ENCODE measurements around the gene ASXL3. TPM values are rescaled to one million over a fixed set of nuclear protein-coding genes. Genes with fewer than 3 reads are reported as not detected.

The ASXL3 gene
- total RNA-seq, 1 donor from 2014 or later: 3.2 TPM

DNA sequence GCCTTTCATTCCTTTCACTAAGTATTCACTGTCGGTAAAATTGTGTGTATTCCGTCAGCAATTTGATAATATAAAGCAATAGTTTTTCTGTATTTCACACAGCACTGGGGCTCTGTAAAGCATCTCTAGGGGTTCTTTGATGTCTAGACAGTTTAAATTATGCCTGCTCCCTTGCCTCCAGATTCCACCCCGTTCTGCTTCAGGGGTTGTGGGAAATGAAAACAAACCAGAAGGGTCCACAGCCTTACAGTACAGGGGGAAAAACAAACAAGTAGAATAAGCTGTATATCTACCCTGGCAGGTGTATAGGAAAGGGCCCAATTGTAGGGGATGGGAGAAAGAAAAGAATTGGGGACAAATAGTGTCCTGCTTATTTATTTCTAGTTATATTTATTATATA lies 63.1 kb downstream of the ASXL3 start:
- ATAC-seq (no peak), DNase-seq (ENCODE audit: missing footprints) (no peak)
- intact Hi-C loops (cut with DNase I): no loop called here

DNA sequence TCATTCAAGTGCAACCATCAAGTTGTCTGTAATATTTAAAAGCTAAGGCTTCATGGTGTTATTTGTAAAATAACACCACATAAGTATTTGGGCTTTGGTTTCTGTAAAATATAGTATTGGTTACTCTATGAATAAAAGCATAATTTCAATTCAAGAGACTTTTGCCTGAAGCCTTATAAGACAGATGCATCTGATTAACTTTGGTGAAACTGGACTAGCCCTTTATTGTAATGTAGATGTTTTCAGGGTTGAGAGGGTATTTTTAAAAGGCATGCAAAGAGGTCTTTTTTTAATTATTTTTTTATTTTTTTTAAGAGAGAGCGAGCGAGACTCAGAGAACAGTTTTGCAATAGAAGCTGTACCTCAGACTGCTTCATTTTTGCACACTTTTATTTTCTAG lies 66.5 kb downstream of the ASXL3 start:
- DNase-seq (ENCODE audit: missing footprints) (no peak), ATAC-seq (no peak)
- intact Hi-C loops (cut with DNase I): no loop called here

DNA sequence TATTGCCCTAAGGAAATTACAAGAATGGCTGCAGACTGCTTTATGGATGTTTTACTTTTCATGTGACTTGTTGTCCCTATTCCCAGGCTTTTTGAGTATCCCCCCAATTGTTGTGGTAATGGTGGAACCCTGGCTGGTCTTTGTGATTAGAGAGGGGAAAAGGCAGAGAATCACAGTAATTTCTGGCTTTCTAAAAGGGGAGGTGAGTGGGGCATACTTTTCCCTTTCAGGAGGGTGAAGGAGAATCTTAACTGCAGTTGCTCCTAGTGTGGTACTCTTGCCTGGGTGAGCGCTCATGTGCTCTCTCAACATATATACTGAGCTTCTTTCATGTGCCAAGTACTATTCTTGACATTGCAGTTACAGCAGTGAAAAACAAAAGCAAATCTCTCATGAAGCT lies 69.3 kb downstream of the ASXL3 start:
- ATAC-seq (no peak), DNase-seq (ENCODE audit: missing footprints) (no peak)
- intact Hi-C loops (cut with DNase I): no loop called here

GRCh38 chr18:33652635-33653034 lies 74.6 kb downstream of the ASXL3 start:
- no peak for DNase-seq (ENCODE audit: missing footprints)
- ATAC-seq: no peak
- intact Hi-C loops (cut with DNase I): no loop called here

- ATAC-seq (no peak), DNase-seq (ENCODE audit: missing footprints) (no peak)
- intact Hi-C loops (cut with DNase I): no loop called here
Measured at GRCh38 chr18:33653231-33653630, 75.2 kb downstream of the ASXL3 start.

DNA sequence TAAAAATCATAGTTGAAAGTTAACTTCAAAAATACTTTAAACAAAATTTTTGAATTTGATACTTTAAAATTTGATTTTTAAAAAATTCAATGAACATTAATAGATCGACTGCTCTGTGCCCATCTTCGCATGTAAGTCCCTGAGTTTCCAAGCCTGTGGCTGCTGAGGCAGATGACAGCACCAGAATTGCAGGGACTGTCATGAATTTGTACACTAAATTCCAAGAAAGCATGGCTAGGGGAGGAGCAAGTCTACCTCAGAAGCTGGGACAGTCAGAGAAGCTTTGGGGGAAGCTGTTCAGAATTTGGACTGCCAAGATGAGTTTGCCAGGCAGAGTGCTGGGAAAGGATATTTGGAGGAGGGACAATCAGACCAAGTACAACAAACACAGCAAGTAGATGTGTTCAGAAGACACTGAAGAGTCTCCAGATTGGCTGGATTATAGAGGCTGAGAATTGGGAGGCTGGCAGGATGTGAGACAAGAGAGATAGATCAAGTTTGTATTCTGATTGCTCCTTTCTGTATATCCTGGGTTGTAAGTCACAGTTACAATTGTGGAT lies 79.0 kb downstream of the ASXL3 start:
- intact Hi-C loops (cut with DNase I): no loop called here
- ATAC-seq (no peak), DNase-seq (ENCODE audit: missing footprints) (no peak)

DNA sequence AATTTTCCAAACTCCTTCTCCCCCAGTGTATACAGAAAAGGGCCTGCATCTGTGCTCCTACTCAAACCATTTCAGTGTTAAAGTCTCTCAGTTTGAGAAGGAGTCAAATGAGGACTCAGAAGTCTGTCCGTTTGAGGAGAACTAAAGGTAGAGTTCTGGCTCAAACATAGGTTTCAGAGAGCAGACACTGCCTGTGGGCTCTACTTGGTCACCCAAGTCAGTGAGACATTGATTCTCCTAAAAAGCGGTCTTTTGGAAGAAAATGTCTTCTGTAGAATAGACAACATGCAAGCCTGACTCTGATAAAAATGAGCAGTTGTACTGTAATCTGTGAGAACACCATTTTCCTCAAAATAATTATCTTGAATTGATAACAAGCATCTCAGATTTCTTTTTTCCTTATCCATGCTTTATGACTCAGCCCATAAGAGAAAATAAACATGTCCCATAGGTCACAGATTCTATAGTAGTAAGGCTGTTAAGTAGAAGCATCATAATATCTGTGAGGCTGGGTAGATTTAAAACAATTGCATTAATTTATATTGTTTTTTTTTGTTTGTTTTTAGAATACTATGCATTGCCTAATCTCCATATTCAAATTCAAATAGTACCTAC lies 82.8 kb downstream of the ASXL3 start:
- no peak for DNase-seq (ENCODE audit: missing footprints)
- intact Hi-C loops (cut with DNase I): no loop called here
- ATAC-seq: no peak

DNA sequence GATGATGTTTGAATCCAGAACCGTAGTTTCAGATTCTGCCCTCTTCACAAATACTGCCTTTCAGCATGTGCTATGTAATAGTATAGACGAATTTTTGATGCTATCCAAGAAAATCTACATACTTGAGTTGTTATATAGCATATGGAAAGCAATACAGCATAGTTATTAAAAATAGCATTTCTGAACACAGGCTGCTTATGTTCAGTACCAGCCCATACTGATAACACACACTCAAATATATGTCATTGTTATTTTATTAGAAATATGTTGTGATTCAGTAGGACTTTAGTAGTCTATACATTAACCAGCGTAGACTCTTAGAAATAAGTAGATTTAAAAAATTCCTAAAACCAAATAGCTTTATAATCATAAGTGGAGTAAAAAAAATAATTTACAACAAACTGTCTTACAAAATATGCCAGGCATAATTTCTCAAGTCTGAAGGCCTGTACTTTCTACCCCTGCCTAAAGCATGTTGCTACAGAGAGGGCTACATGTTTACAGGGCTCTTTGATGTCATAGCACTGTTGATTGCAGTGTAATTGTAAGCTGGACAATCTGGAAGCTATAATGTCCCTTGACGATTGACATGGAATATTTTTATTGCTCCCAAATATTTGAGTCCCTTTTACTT lies 86.3 kb downstream of the ASXL3 start:
- no peak for DNase-seq (ENCODE audit: missing footprints)
- intact Hi-C loops (cut with DNase I): no loop called here
- no peak for ATAC-seq

GRCh38 chr18:33665187-33665586 lies 87.2 kb downstream of the ASXL3 start:
- ATAC-seq (no peak), DNase-seq (ENCODE audit: missing footprints) (no peak)
- intact Hi-C loops (cut with DNase I): no loop called here

DNA sequence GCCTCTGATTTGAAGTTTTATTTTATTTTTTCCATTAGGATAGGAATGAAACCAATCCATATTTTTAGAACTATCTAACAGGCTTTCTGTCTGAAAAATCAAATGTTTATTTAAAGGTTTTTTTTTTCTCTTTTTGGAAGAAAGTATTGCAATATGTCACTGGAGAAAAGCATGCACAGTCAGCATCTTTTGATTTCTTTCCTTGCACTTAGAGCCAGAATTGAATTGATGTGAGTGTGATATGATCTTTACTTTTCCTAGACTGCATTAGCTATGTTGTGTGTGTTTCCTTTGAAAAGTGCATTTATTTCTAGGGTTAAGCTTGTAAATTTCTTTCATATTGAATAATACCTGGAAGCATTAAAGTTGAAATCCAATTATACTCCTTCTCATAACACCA lies 87.6 kb downstream of the ASXL3 start:
- intact Hi-C loops (cut with DNase I): no loop called here
- DNase-seq (ENCODE audit: missing footprints) (no peak), ATAC-seq (no peak)

- intact Hi-C loops (cut with DNase I): no loop called here
- ATAC-seq: no peak
- DNase-seq (ENCODE audit: missing footprints): no peak
Measured at GRCh38 chr18:33666915-33667314, 88.9 kb downstream of the ASXL3 start.

DNA sequence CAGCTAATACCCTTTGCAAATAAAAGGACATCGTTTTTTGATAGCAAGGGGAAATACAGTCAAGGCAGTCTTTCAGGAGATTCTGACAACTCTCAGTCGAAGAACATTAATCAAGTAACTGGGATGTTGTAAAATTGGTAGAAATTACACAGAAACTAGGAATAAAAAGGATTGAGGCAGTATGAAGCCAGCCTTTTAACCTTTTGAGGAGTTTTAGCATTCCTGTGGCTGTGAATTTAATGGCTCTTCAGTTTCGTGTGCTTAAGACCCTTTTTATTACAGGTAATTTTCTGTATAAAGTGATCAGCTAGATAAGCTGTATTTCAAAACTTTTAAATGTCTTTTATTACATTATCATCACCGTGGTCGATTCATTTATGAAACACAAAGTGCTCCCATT lies 91.6 kb downstream of the ASXL3 start:
- no peak for ATAC-seq

GRCh38 chr18:33670029-33670428 lies 92.0 kb downstream of the ASXL3 start:
- ATAC-seq: no peak
- no peak for DNase-seq (ENCODE audit: missing footprints)
- intact Hi-C loops (cut with DNase I): no loop called here

More for the DNA sequence above, 91.6 kb downstream of the ASXL3 start:
- no peak for DNase-seq (ENCODE audit: missing footprints)
- intact Hi-C loops (cut with DNase I): no loop called here

- intact Hi-C loops (cut with DNase I): no loop called here
- ATAC-seq: no peak
- no peak for DNase-seq (ENCODE audit: missing footprints)
Measured at GRCh38 chr18:33673689-33674088, 95.7 kb downstream of the ASXL3 start.

DNA sequence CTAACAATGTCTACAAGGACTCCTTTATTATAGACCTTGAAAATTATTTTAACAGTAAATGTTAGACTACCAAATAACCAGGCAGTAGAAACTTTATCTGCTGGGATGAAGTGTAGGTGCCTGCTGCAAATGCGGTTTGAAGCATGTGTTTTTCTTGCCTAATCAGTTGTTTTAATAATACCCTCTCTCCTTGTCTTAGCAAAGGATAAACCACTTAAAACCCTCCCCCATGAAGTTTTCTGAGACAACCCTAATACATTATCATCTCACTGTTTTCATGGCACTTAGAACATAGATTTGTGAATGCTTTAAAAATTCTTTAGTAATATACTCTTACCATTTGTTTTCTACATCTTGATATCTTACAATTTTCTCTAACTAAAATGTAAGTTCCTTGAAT lies 98.6 kb downstream of the ASXL3 start:
- ATAC-seq: no peak
- DNase-seq (ENCODE audit: missing footprints): no peak
- intact Hi-C loops (cut with DNase I): no loop called here

GRCh38 chr18:33677891-33678290 lies 99.9 kb downstream of the ASXL3 start:
- ATAC-seq (no peak), DNase-seq (ENCODE audit: missing footprints) (no peak)
- intact Hi-C loops (cut with DNase I): no loop called here

DNA sequence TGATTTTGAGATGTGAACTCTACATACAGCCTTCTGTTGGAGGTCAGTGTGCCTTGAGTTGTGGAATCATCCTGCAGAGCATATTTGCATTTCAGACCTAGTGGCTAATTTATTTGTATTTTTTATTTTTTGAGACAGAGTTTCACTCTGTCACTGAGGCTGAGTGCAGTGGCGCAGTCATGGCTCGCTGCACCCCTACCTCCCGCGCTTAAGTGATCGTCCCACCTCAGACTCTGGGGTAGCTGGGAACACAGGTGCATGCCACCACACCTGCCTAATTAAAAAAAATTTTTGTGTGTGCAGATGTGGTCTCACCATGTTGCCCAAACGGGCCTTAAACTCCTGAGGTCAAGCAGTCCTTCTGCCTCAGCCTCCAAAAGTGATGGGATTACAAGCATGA lies 104.4 kb downstream of the ASXL3 start:
- no peak for ATAC-seq
- intact Hi-C loops (cut with DNase I): no loop called here
- DNase-seq (ENCODE audit: missing footprints): no peak

GRCh38 chr18:33694593-33694992 lies 116.6 kb downstream of the ASXL3 start:
- intact Hi-C loops (cut with DNase I): no loop called here
- DNase-seq (ENCODE audit: missing footprints) (no peak), ATAC-seq (no peak)

- DNase-seq (ENCODE audit: missing footprints) (no peak), ATAC-seq (no peak)
- intact Hi-C loops (cut with DNase I): no loop called here
Measured at GRCh38 chr18:33696332-33697162, 118.5 kb downstream of the ASXL3 start.

DNA sequence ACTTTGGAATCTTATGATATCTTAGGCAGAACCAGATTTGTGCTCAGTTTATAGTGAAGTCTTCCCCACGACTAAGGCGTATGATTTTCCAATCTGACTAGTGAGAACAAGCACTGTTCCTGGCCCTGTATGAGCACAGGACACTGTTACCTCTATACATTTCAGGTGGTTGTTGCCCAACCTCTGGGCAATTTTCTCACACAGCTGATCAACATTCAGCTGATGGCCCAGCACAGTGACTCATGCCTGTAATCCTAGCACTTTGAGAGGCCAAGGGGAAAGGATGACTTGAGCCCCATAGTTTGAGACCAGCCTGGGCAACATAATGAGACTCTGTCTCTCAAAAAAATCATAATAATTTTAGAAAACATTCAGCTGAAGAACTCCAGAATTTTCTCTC lies 119.5 kb downstream of the ASXL3 start:
- no peak for DNase-seq (ENCODE audit: missing footprints)
- no peak for ATAC-seq
- intact Hi-C loops (cut with DNase I): no loop called here

Measured in Right ventricle myocardium inferior (tissue), 1 donor.